ENCODE results near the gene NUP58. TPM values are rescaled to one million over a fixed set of nuclear protein-coding genes. Genes with fewer than 3 reads are reported as not detected.

NUP58 gene
- polyA plus RNA-seq, 1 donor (not counting 4 experiments of a cell fraction or from before 2014, with no cell fraction given) = 51.5 TPM

GRCh38 chr13:25281193-25281934 is 20.1 kb upstream of the NUP58 start:
- Histone ChIP-seq H2AFZ (ENCODE audit: control insufficient read depth, low read length) (no peak overlapping the region), H3K4me2 (ENCODE audit: control insufficient read depth, extremely low read depth, insufficient read depth, low read depth, low read length) (no peak overlapping the region), H4K20me1 (ENCODE audit: control insufficient read depth, extremely low read depth, insufficient read depth, low read length) (no peaks in the 10 kb centered on the region), H3K79me2 (ENCODE audit: control insufficient read depth, insufficient read depth, low read length) (peaks cover 79% of the 10 kb centered on the region), H3K9me1 (ENCODE audit: control insufficient read depth, extremely low read depth, insufficient read depth, low read length) (no peaks in the 10 kb centered on the region), H3K4me1 (ENCODE audit: control insufficient read depth, extremely low read depth, insufficient read depth, low read length) (peaks cover 16% of the 10 kb centered on the region), H3K27me3 (ENCODE audit: control insufficient read depth, extremely low read depth, insufficient read depth, low read length) (no peaks in the 10 kb centered on the region), H3K9me3 (ENCODE audit: control insufficient read depth, low read depth, low read length) (no peaks in the 10 kb centered on the region), H3K4me3 (ENCODE audit: control insufficient read depth in 2 of 3, extremely low read depth in 1 of 3, insufficient read depth in 2 of 3, low read depth in 1 of 3, low read length in 3 of 3) (no peak overlapping the region), H3K9ac (ENCODE audit: control insufficient read depth, extremely low read depth, insufficient read depth, low read length) (no peak overlapping the region), H3K27ac (ENCODE audit: control insufficient read depth, insufficient read depth, low read length) (no peak overlapping the region), H3K36me3 (ENCODE audit: control insufficient read depth in 2 of 2, extremely low read depth in 1 of 2, insufficient read depth in 2 of 2, low read length in 2 of 2) (peaks cover 0 to 2% of the 10 kb centered on the region in 2 experiments)
- FAIRE-seq (no peak), DNase-seq (ENCODE audit: low read depth, low spot score) (no peak)
- dilution Hi-C loops (cut with MboI; ENCODE audit: extremely low pct_ligation_motif_present, low sequenced_read_pairs) = no loop called here
- TF ChIP-seq EZH2 (IDR thresholded peaks at IDR 0.05; ENCODE audit: low read length) (no peak), CTCF (optimal IDR thresholded peaks at IDR 0.05 in 1 of 3, IDR thresholded peaks at IDR 0.05 in 1 of 3, conservative IDR thresholded peaks at IDR 0.05 in 1 of 3; ENCODE audit: extremely low read depth in 1 of 3, insufficient read depth in 2 of 3, low read length in 3 of 3) (no peak)

DNA sequence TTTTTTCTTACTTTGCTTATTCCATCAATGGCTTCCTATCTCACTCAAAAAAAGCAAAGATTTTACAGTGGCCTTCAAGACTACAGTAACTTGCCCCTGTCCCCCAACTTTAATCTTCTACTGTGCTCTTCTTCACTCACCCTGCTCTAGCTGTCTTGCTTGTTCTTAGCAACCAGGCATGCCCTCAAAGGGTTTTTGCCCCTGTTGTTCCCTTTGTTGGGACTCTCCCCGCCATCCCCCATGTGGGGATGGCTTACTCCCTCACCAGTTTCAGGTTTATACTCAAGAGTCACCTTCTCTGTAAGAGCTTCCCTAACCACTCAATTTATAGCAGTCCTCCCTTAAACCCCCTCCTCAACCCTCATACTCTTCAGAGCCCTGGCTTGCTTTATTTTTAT is 19.5 kb upstream of the NUP58 start:
- H3K9me1 ChIP-seq (ENCODE audit: control insufficient read depth, extremely low read depth, insufficient read depth, low read length) = no peaks in the 10 kb centered on the region
- H3K27ac ChIP-seq (ENCODE audit: control insufficient read depth, insufficient read depth, low read length) = no peak overlapping the region
- no peak for TF ChIP-seq CTCF (optimal IDR thresholded peaks at IDR 0.05 in 1 of 3, IDR thresholded peaks at IDR 0.05 in 1 of 3, conservative IDR thresholded peaks at IDR 0.05 in 1 of 3; ENCODE audit: extremely low read depth in 1 of 3, insufficient read depth in 2 of 3, low read length in 3 of 3)
- TF ChIP-seq EZH2 (IDR thresholded peaks at IDR 0.05; ENCODE audit: low read length) = no peak
- H4K20me1 ChIP-seq (ENCODE audit: control insufficient read depth, extremely low read depth, insufficient read depth, low read length) = no peaks in the 10 kb centered on the region
- FAIRE-seq (no peak), DNase-seq (ENCODE audit: low read depth, low spot score) (no peak)
- dilution Hi-C loops (cut with MboI; ENCODE audit: extremely low pct_ligation_motif_present, low sequenced_read_pairs) = no loop called here
- H3K9me3 ChIP-seq (ENCODE audit: control insufficient read depth, low read depth, low read length) = no peaks in the 10 kb centered on the region
- peaks cover 79% of the 10 kb centered on the region for H3K79me2 ChIP-seq (ENCODE audit: control insufficient read depth, insufficient read depth, low read length)
- no peak overlapping the region for H3K4me2 ChIP-seq (ENCODE audit: control insufficient read depth, extremely low read depth, insufficient read depth, low read depth, low read length)
- no peak overlapping the region for H3K9ac ChIP-seq (ENCODE audit: control insufficient read depth, extremely low read depth, insufficient read depth, low read length)
- no peak overlapping the region for H3K4me3 ChIP-seq (ENCODE audit: control insufficient read depth in 2 of 3, extremely low read depth in 1 of 3, insufficient read depth in 2 of 3, low read depth in 1 of 3, low read length in 3 of 3)
- H3K4me1 ChIP-seq (ENCODE audit: control insufficient read depth, extremely low read depth, insufficient read depth, low read length) = peaks cover 11% of the 10 kb centered on the region
- H2AFZ ChIP-seq (ENCODE audit: control insufficient read depth, low read length) = no peak overlapping the region
- no peaks in the 10 kb centered on the region for H3K27me3 ChIP-seq (ENCODE audit: control insufficient read depth, extremely low read depth, insufficient read depth, low read length)
- H3K36me3 ChIP-seq (ENCODE audit: control insufficient read depth in 2 of 2, extremely low read depth in 1 of 2, insufficient read depth in 2 of 2, low read length in 2 of 2) = peaks cover 0 to 2% of the 10 kb centered on the region in 2 experiments
